Naive thymus-derived CD4-positive, alpha-beta T cell (primary cell): Measurements from ENCODE around the gene SEPTIN12. TPM values are rescaled to one million over a fixed set of nuclear protein-coding genes. Genes with fewer than 3 reads are reported as not detected.

Experiments used
- ATAC-seq: fragments of 150-1000 bp; cut with Tn5 transposase; 2 replicates; pipeline ENCODE4 v1.10.0; 2021; ENCODE audit warnings: mild to moderate bottlenecking, moderate library complexity
- CTCF ChIA-PET: fragments of 350-600 bp; sonication (Branson Sonifier 250); formaldehyde crosslinking; loops from one replicate; lab custom pipeline; 2021; ENCODE audit warnings: antibody characterized with exemption; lab: Charles Lee
- POLR2A ChIA-PET: fragments of 350-600 bp; sonication (Branson Sonifier 250); formaldehyde crosslinking; loops from one replicate; lab custom pipeline; 2021; ENCODE audit warnings: antibody characterized with exemption, inconsistent platforms; lab: Charles Lee
- DNase-seq, 9 donors: peaks; one replicate each; pipeline versions ENCODE4 v3.0.0 to v3.0.0-alpha.2; 2020 to 2022; ENCODE audit warnings: mixed read lengths in 1 of 9
- H3K27ac ChIP-seq: one replicate; pipeline ENCODE4 v1.7.0; 2013; ENCODE audit warnings: mild to moderate bottlenecking, low read depth, low read length, moderate library complexity
- H3K27me3 ChIP-seq, 2 donors: one replicate each; pipeline ENCODE4 v1.7.0; 2013; ENCODE audit warnings: low read length in 2 of 2, mild to moderate bottlenecking in 2 of 2, moderate library complexity in 2 of 2; ENCODE audit not compliant: control insufficient read depth in 2 of 2, insufficient read depth in 2 of 2
- H3K36me3 ChIP-seq, 3 experiments: 1 replicate in 2 of 3; 2 replicates in 1 of 3; pipeline ENCODE4 v1.7.0; 2013; ENCODE audit warnings: low read length in 3 of 3, mild to moderate bottlenecking in 3 of 3, moderate library complexity in 1 of 3; ENCODE audit not compliant: insufficient read depth in 3 of 3, control insufficient read depth in 2 of 3
- H3K4me1 ChIP-seq, 2 donors: one replicate each; pipeline ENCODE4 v1.7.0; 2013; ENCODE audit warnings: low read length in 2 of 2, mild to moderate bottlenecking in 2 of 2, moderate library complexity in 1 of 2; ENCODE audit not compliant: control insufficient read depth in 2 of 2, insufficient read depth in 2 of 2
- H3K4me3 ChIP-seq: 2 replicates; pipeline ENCODE4 v1.7.0; 2013; ENCODE audit warnings: mild to moderate bottlenecking, low read length
- H3K9me3 ChIP-seq, 3 experiments: 1 replicate in 2 of 3; 2 replicates in 1 of 3; pipeline ENCODE4 v1.7.0; 2013; ENCODE audit warnings: low read length in 3 of 3; ENCODE audit not compliant: control insufficient read depth in 2 of 3
- H3K27ac Mint-ChIP-seq, 9 donors: one replicate each; pipeline ENCODE4 v1.8.0; 2020 to 2022; ENCODE audit warnings: mixed read lengths in 9 of 9, mild to moderate bottlenecking in 8 of 9, moderate library complexity in 5 of 9, inconsistent platforms in 2 of 9
- H3K27me3 Mint-ChIP-seq, 5 donors: one replicate each; pipeline ENCODE4 v1.8.0; 2021 to 2022; ENCODE audit warnings: mixed read lengths in 5 of 5, mild to moderate bottlenecking in 1 of 5
- H3K36me3 Mint-ChIP-seq, 5 donors: one replicate each; pipeline ENCODE4 v1.8.0; 2020 to 2022; ENCODE audit warnings: mixed read lengths in 5 of 5, mild to moderate bottlenecking in 3 of 5, inconsistent platforms in 1 of 5
- H3K4me1 Mint-ChIP-seq, 7 donors: one replicate each; pipeline ENCODE4 v1.8.0; 2020 to 2022; ENCODE audit warnings: mixed read lengths in 7 of 7, mild to moderate bottlenecking in 3 of 7, inconsistent platforms in 1 of 7
- H3K4me3 Mint-ChIP-seq, 10 donors: one replicate each; pipeline ENCODE4 v1.8.0; 2020 to 2022; ENCODE audit warnings: mild to moderate bottlenecking in 10 of 10, mixed read lengths in 10 of 10, moderate library complexity in 6 of 10, inconsistent platforms in 2 of 10
- H3K9me3 Mint-ChIP-seq, 11 donors: one replicate each; pipeline ENCODE4 v1.8.0; 2020 to 2022; ENCODE audit warnings: mixed read lengths in 11 of 11, mild to moderate bottlenecking in 4 of 11, inconsistent platforms in 1 of 11, moderate library complexity in 1 of 11
- intact Hi-C, 2 donors: fragments of 100-400 bp; cut with micrococcal nuclease; formaldehyde crosslinking; loops; one replicate each; pipeline ENCODE4 v1.15.1; 2023
- polyA plus RNA-seq, 2 donors: library from polyadenylated mRNA; unstranded; fragments of 300-500 nt; fragmentation: Illumina TruSeq; gene quantifications; one replicate each; pipeline ENCODE4 v1.2.3, GENCODE V29; 2021
- total RNA-seq, 6 experiments: library from RNA in 5 of 6; stranded (reverse) in 5 of 6; gene quantifications; 1 replicate in 5 of 6; 2 replicates in 1 of 6; pipeline ENCODE4 v1.2.3 and lab custom pipeline; 2021 to 2026

The SEPTIN12 gene
- total and polyA plus RNA-seq, 7 experiments from 2014 or later, result not detected

GRCh38 chr16:4766875-4767628 is 21.1 kb downstream of the SEPTIN12 start, which contains the start of gene ZNF500:
Gene ZNF500, minus strand, starts transcription at chr16:4767162. Its CDS starts 1,184 bp downstream, at chr16:4765978.
- Mint-ChIP-seq H3K36me3 (peaks cover 0 to 4% (median 0%) of the 10 kb centered on the region in 5 donors), H3K4me3 (peak within 1 kb of the TSS; percentile 90 to 94 (median 92)), H3K27me3 (no peaks in the 10 kb centered on the region), H3K4me1 (peaks cover 24 to 49% (median 34%) of the 10 kb centered on the region in 7 donors), H3K27ac (peak within 1 kb of the TSS; percentile 86 to 96 (median 92)), H3K9me3 (no peaks in the 10 kb centered on the region)
- H3K27me3 ChIP-seq, result no peaks in the 10 kb centered on the region
- ATAC-seq (peak; percentile 99), DNase-seq (peak; percentile 90 to 98 (median 92))
- peak within 1 kb of the TSS; percentile 82 for H3K4me3 ChIP-seq
- ChIA-PET CTCF (interaction anchor here (1.8 kb wide), 1 partner anchor 33 kb away, joined by 8 read pairs; the partner anchor contains the start of genes ANKS3 and DNAAF8), POLR2A (interaction anchor here (0.5 to 4.0 kb wide), 7 partner anchors 9 to 151 kb away, joined by 3 to 41 read pairs (median 16); partner anchors contain the start of genes ANKS3, DNAAF8, ROGDI and UBALD1)
- intact Hi-C loops, result loop anchor here (1.0 to 10.0 kb wide), 9 partner anchors 33 to 352 kb away; partner anchors contain the start of genes MGRN1 (in 2 of the 2), ANKS3 (in 1 of the 2), CDIP1 (in 1 of the 2) and CORO7 (in 1 of the 2)
- no peaks in the 10 kb centered on the region for H3K9me3 ChIP-seq
- peaks cover 0 to 36% (median 10%) of the 10 kb centered on the region in 3 experiments for H3K36me3 ChIP-seq
- H3K27ac ChIP-seq, result peak within 1 kb of the TSS; percentile 84
- H3K4me1 ChIP-seq, result peaks cover 17 to 19% of the 10 kb centered on the region in 2 donors

- Mint-ChIP-seq H3K9me3 (no peaks in the 10 kb centered on the region), H3K4me3 (peak overlapping the region; percentile 83 to 93 (median 90)), H3K27ac (peak overlapping the region; percentile 49 to 95 (median 90)), H3K27me3 (no peaks in the 10 kb centered on the region), H3K36me3 (peaks cover 0 to 5% (median 0%) of the 10 kb centered on the region in 5 donors), H3K4me1 (peaks cover 24 to 53% (median 34%) of the 10 kb centered on the region in 7 donors)
- ChIA-PET POLR2A (interaction anchor here (1.0 to 4.0 kb wide), 5 partner anchors 8 to 150 kb away, joined by 4 to 41 read pairs (median 16); partner anchors contain the start of genes ANKS3, DNAAF8, ROGDI and UBALD1), CTCF (interaction anchor here (1.8 kb wide), 1 partner anchor 31 kb away, joined by 8 read pairs; the partner anchor contains the start of genes ANKS3 and DNAAF8)
- H3K4me1 ChIP-seq, result peaks cover 17 to 19% of the 10 kb centered on the region in 2 donors
- intact Hi-C loops, result loop anchor here (2.0 to 10.0 kb wide), 3 partner anchors 73 to 351 kb away; partner anchors contain the start of genes CORO7 (in 1 of the 2) and NUDT16L1 (in 1 of the 2)
- H3K27ac ChIP-seq, result peak overlapping the region; percentile 84
- H3K9me3 ChIP-seq, result no peaks in the 10 kb centered on the region
- DNase-seq, result no peak
- H3K36me3 ChIP-seq, result peaks cover 0 to 45% (median 12%) of the 10 kb centered on the region in 3 experiments
- H3K27me3 ChIP-seq, result no peaks in the 10 kb centered on the region
- peak overlapping the region; percentile 82 for H3K4me3 ChIP-seq
- ATAC-seq, result no peak
These were observed 22.4 kb downstream of the SEPTIN12 start for GRCh38 chr16:4765511-4766474.

- no peak for DNase-seq
- Histone ChIP-seq H3K36me3 (peaks cover 0 to 65% (median 24%) of the 10 kb centered on the region in 3 experiments), H3K4me3 (no peak overlapping the region), H3K27me3 (no peaks in the 10 kb centered on the region), H3K27ac (no peak overlapping the region), H3K9me3 (no peaks in the 10 kb centered on the region), H3K4me1 (peaks cover 17 to 19% of the 10 kb centered on the region in 2 donors)
- ATAC-seq, result no peak
- Mint-ChIP-seq H3K4me3 (peak overlapping the region in 3 of 10 donors; percentile 25 to 53 (median 35)), H3K27me3 (no peaks in the 10 kb centered on the region), H3K36me3 (peaks cover 0 to 18% (median 9%) of the 10 kb centered on the region in 5 donors), H3K4me1 (peaks cover 22 to 43% (median 30%) of the 10 kb centered on the region in 7 donors), H3K27ac (peak overlapping the region in 3 of 9 donors; percentile 8 to 38 (median 12)), H3K9me3 (no peaks in the 10 kb centered on the region)
- POLR2A ChIA-PET, result no interaction called here
- CTCF ChIA-PET, result no interaction called here
- intact Hi-C loops, result loop anchor here in 1 of 2 donors (10.0 kb wide), 1 partner anchor 349 kb away; the partner anchor contains the start of gene CORO7
These were observed 24.4 kb downstream of the SEPTIN12 start for GRCh38 chr16:4763791-4764190.

GRCh38 chr16:4762205-4762604 is 25.9 kb downstream of the SEPTIN12 start:
- intact Hi-C loops, result loop anchor here in 1 of 2 donors (10.0 kb wide), 1 partner anchor 347 kb away; the partner anchor contains the start of gene CORO7
- no peak overlapping the region for H3K4me3 ChIP-seq
- Mint-ChIP-seq H3K4me1 (peaks cover 9 to 29% (median 17%) of the 10 kb centered on the region in 7 donors), H3K27me3 (no peaks in the 10 kb centered on the region), H3K4me3 (no peak overlapping the region), H3K36me3 (peaks cover 0 to 24% (median 9%) of the 10 kb centered on the region in 5 donors), H3K9me3 (no peaks in the 10 kb centered on the region), H3K27ac (peak overlapping the region in 1 of 9 donors; percentile 14)
- H3K27me3 ChIP-seq, result no peaks in the 10 kb centered on the region
- no peak overlapping the region for H3K27ac ChIP-seq
- ChIA-PET POLR2A (no interaction called here), CTCF (no interaction called here)
- peaks cover 10 to 12% of the 10 kb centered on the region in 2 donors for H3K4me1 ChIP-seq
- no peaks in the 10 kb centered on the region for H3K9me3 ChIP-seq
- ATAC-seq (no peak), DNase-seq (no peak)
- peaks cover 0 to 78% (median 24%) of the 10 kb centered on the region in 3 experiments for H3K36me3 ChIP-seq

- H3K36me3 Mint-ChIP-seq, result peaks cover 4 to 35% (median 16%) of the 10 kb centered on the region in 5 donors
- peak overlapping the region in 1 of 9 donors; percentile 81 for H3K27ac Mint-ChIP-seq
- Histone ChIP-seq H3K9me3 (no peaks in the 10 kb centered on the region), H3K27ac (no peak overlapping the region), H3K27me3 (no peaks in the 10 kb centered on the region), H3K36me3 (peaks cover 0 to 84% (median 24%) of the 10 kb centered on the region in 3 experiments), H3K4me3 (no peak overlapping the region), H3K4me1 (peaks cover 0 to under 1% of the 10 kb centered on the region in 2 donors)
- no peak overlapping the region for H3K4me3 Mint-ChIP-seq
- no peak for DNase-seq
- ATAC-seq, result no peak
- peaks cover 0 to 16% (median 9%) of the 10 kb centered on the region in 7 donors for H3K4me1 Mint-ChIP-seq
- ChIA-PET CTCF (no interaction called here), POLR2A (interaction anchor here (0.6 kb wide), 1 partner anchor 40 kb away, joined by 4 read pairs; no protein-coding TSS in a partner anchor)
- intact Hi-C loops, result loop anchor here in 1 of 2 donors (10.0 kb wide), 1 partner anchor 346 kb away; the partner anchor contains the start of gene CORO7
- H3K27me3 Mint-ChIP-seq, result no peaks in the 10 kb centered on the region
- H3K9me3 Mint-ChIP-seq, result peaks cover 0 to 5% (median 0%) of the 10 kb centered on the region in 11 donors
These were observed 27.8 kb downstream of the SEPTIN12 start for GRCh38 chr16:4760221-4760910.
